Smooth muscle cell (in vitro differentiated cells): ENCODE results near the gene PROK1. TPM values are rescaled to one million over a fixed set of nuclear protein-coding genes. Genes with fewer than 3 reads are reported as not detected.

Experiments
- DNase-seq: peaks from one replicate; lab custom pipeline; 2025; ENCODE audit not compliant: unreplicated experiment; lab: John Stamatoyannopoulos, UW
- H2AFZ ChIP-seq: fragments of 200-600 bp; sonication (generic); 2 replicates; pipeline ENCODE4 v1.6.0; 2016; ENCODE audit warnings: antibody characterized with exemption, low read depth, mild to moderate bottlenecking
- H3F3A ChIP-seq: fragments of 200-600 bp; sonication (generic); 2 replicates; pipeline ENCODE4 v1.6.0; 2017; ENCODE audit warnings: antibody characterized with exemption, low read depth
- H3K27ac ChIP-seq: fragments of 200-600 bp; sonication (generic); 2 replicates; pipeline ENCODE4 v1.5.1; 2016; ENCODE audit warnings: low read depth, mild to moderate bottlenecking
- H3K27me3 ChIP-seq: fragments of 200-600 bp; sonication (generic); 2 replicates; pipeline ENCODE4 v1.6.1; 2016; ENCODE audit warnings: low read depth, mild to moderate bottlenecking
- H3K36me3 ChIP-seq: fragments of 200-600 bp; sonication (generic); 2 replicates; pipeline ENCODE4 v1.5.1; 2016; ENCODE audit warnings: low read depth
- H3K4me1 ChIP-seq: fragments of 200-600 bp; sonication (generic); 2 replicates; pipeline ENCODE4 v1.5.1; 2016; ENCODE audit warnings: low read depth
- H3K4me2 ChIP-seq: fragments of 200-600 bp; sonication (generic); 2 replicates; pipeline ENCODE4 v1.6.0; 2016; ENCODE audit warnings: mild to moderate bottlenecking
- H3K4me3 ChIP-seq: fragments of 200-600 bp; sonication (generic); 2 replicates; pipeline ENCODE4 v1.5.1; 2016; ENCODE audit warnings: mild to moderate bottlenecking
- H3K79me2 ChIP-seq: fragments of 200-600 bp; sonication (generic); 2 replicates; pipeline ENCODE4 v1.6.0; 2016; ENCODE audit warnings: low read depth, mild to moderate bottlenecking
- H3K9ac ChIP-seq: fragments of 200-600 bp; sonication (generic); 2 replicates; pipeline ENCODE4 v1.6.0; 2016; ENCODE audit warnings: low read depth
- H3K9me3 ChIP-seq: fragments of 200-600 bp; sonication (generic); replicated peaks from 2 replicates; pipeline ENCODE4 v1.5.1; 2016; ENCODE audit warnings: low read depth
- H4K20me1 ChIP-seq: fragments of 200-600 bp; sonication (generic); 2 replicates; pipeline ENCODE4 v1.6.0; 2016; ENCODE audit warnings: low read depth
- CTCF ChIP-seq: fragments of 200-600 bp; sonication (generic); IDR thresholded peaks from 2 replicates; pipeline ENCODE4 v1.5.1; 2017; ENCODE audit warnings: borderline replicate concordance, mild to moderate bottlenecking, antibody characterized with exemption; ENCODE audit not compliant: insufficient read depth, poor library complexity, severe bottlenecking
- WGBS: methylation state at CpG from one replicate; pipeline ENCODE4 v1.1.7; 2016; ENCODE audit warnings: low lambda C conversion rate; 5-methylcytosine and 5-hydroxymethylcytosine counted together
- polyA plus RNA-seq: library from polyadenylated mRNA; unstranded; fragments of >200 nt; fragmentation: Nextera tagmentation; extraction: Ambion mirVana; gene quantifications from 2 replicates; pipeline ENCODE4 v1.2.1, GENCODE V29; 2016
- total RNA-seq: library from RNA; depleted of rRNA; stranded (reverse); fragments of >200 nt; gene quantifications from 2 replicates; pipeline ENCODE4 v1.2.3, GENCODE V29; 2014

The PROK1 gene
- total and polyA plus RNA-seq, 2 experiments from 2014 or later, result 43.0 to 69.5 TPM

- TF ChIP-seq CTCF, result no peak
- no peaks in the 10 kb centered on the region for H3K27me3 ChIP-seq
- 59% methylated on average over 6 of the region's 6 CpGs for WGBS
- H4K20me1 ChIP-seq, result no peaks in the 10 kb centered on the region
- no peak overlapping the region for H3K27ac ChIP-seq
- no peaks in the 10 kb centered on the region for H3K36me3 ChIP-seq
- no peak overlapping the region for H2AFZ ChIP-seq
- H3K4me3 ChIP-seq, result no peak overlapping the region
- no peak overlapping the region for H3K4me2 ChIP-seq
- H3K9ac ChIP-seq, result no peak overlapping the region
- DNase-seq, result no peak
- peaks cover 13% of the 10 kb centered on the region for H3F3A ChIP-seq
- no peaks in the 10 kb centered on the region for H3K4me1 ChIP-seq
- H3K9me3 ChIP-seq, result no peaks in the 10 kb centered on the region
- H3K79me2 ChIP-seq, result no peaks in the 10 kb centered on the region
Observed at GRCh38 chr1:110474444-110474843, 23.5 kb downstream of the PROK1 start.

GRCh38 chr1:110475362-110476027 is 24.5 kb downstream of the PROK1 start:
- Histone ChIP-seq H3K36me3 (no peaks in the 10 kb centered on the region), H3K9ac (no peak overlapping the region), H2AFZ (no peak overlapping the region), H3K4me1 (no peaks in the 10 kb centered on the region), H3F3A (peaks cover 13% of the 10 kb centered on the region), H3K79me2 (no peaks in the 10 kb centered on the region), H3K9me3 (no peaks in the 10 kb centered on the region), H4K20me1 (no peaks in the 10 kb centered on the region), H3K4me3 (no peak overlapping the region), H3K4me2 (no peak overlapping the region), H3K27ac (no peak overlapping the region), H3K27me3 (no peaks in the 10 kb centered on the region)
- WGBS, result 90% methylated on average over 5 of the region's 5 CpGs
- no peak for DNase-seq
- no peak for TF ChIP-seq CTCF

GRCh38 chr1:110476028-110476765 is 25.2 kb downstream of the PROK1 start:
- no peak for TF ChIP-seq CTCF
- WGBS, result 42% methylated on average over 10 of the region's 10 CpGs
- Histone ChIP-seq H3K9me3 (no peaks in the 10 kb centered on the region), H3K4me1 (no peaks in the 10 kb centered on the region), H3K4me3 (no peak overlapping the region), H2AFZ (no peak overlapping the region), H3K9ac (no peak overlapping the region), H3K79me2 (no peaks in the 10 kb centered on the region), H3K27ac (peak overlapping the region; percentile 23), H3K4me2 (peak overlapping the region; percentile 63), H3K27me3 (no peaks in the 10 kb centered on the region), H4K20me1 (no peaks in the 10 kb centered on the region), H3K36me3 (no peaks in the 10 kb centered on the region), H3F3A (peaks cover 13% of the 10 kb centered on the region)
- no peak for DNase-seq
